Measurements from ENCODE around the gene WDR36.
"Not testable (repeated sequence)": the region's sequence is repeated elsewhere in the genome, so short reads cannot be mapped to it uniquely, and the experiment has no call there.

Gene WDR36

DNA sequence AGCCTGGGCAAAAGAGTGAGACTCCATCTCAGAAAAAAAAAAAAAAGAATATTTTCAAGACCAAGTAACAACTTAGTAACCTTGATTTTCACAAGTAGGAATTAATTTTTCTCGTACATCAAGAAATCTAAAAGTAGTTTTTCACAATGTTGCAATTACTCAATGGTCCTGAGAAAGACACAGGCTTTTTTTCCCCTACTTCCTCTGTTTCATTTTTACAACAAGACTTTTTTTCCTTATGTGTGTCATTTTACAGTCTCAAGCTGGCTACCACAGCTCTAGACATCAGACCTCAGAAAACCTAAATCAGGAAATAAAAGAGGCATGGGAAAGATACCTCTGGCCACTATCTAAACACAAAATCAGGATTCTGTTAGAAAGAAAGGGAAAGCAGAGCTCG, 45.9 kb downstream of the WDR36 start:
- no peak for DNase-seq

- DNase-seq, result not testable (repeated sequence)
These were observed 49.3 kb downstream of the WDR36 start for GRCh38 chr5:111141471-111141870.

- no peak for DNase-seq
These were observed 50.8 kb downstream of the WDR36 start for GRCh38 chr5:111142932-111143331.

DNA sequence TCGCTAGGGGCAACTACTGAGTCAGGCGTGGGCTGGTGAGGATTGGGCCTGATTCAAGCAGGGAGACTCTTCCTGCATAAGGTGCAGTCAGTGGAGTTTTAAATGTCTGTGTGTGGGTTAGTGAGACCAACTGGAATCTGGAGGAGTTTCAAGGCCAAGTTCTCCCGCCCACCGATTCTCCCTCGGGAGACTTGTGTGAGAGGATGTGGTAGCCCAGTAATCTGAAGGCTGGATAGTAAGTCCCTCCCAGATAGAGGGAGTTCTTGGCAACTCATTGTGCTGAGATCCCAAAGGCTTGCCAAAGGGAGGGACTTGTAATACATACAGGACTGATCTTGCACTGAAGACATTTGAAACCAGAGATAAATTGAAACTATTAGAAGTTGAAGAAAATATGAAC, 51.8 kb downstream of the WDR36 start:
- no peak for DNase-seq

DNA sequence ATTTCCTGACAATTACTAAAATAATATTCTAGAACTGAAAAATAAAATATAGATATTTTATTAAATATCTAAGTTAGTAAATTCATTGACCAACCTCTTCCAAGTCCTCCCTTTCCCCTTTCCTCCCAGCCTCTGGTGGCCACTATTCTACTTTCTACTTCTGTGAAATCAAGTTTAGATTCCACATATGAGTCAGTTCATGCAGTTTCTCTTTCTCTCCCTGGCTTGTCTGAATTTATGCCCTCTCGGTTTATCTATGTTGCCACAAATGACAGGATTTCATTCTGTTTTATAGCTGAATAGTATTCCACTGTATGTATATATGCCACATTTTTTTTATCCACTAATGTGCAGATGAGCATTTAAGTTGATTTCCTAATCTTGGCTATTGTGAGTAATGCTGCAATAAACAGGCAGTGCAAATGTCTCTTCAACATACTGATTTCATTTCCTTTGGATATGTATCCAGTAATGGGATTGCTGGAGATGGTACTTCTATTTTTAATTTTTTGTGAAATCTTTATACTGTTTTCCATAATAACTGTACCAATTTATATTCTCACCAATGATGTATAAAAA, 52.3 kb downstream of the WDR36 start:
- DNase-seq, result no peak

DNA sequence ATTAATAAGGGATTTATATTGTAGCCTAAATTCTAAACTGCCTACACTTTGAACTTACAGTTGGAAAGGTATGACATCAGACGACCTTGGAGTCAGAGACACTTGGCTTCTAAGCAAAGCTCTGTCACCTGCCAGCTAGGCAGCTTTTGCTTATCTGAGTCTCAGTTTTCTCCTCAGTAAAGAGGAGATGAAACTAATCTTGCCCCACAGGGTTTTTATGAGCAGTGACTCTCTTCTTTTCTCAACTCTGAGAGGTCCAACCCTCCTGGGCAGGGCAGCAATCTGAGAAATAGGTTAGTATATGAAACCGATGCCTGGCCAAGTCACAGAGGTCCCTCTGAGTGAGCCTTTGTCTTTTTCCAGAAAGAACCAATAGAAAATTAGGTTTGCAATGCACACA, 53.9 kb downstream of the WDR36 start:
- DNase-seq, result no peak

GRCh38 chr5:111147502-111147901, 55.4 kb downstream of the WDR36 start:
- DNase-seq, result no peak

DNA sequence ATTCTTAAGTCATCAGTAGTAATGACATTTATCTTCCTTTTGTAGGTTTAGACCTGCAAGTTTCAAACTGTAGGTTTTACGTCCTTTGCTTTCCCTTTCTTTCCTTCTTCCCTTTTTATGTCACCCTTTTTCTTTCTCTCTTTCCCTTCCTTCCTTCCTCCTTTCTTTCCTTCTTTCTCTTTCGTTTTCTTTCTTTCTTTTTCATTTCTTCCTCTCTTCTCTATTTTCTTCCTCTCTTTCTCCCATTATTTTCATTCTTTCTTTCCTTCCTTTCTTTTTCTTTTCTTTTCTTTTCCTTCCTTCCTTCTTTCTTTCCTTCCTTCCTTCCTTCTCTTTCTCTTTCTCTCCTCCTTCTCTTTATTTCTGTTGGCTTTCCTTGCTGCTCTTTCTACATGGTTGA, 59.9 kb downstream of the WDR36 start:
- no peak for DNase-seq

GRCh38 chr5:111153483-111153882, 61.3 kb downstream of the WDR36 start:
- no peak for DNase-seq

DNA sequence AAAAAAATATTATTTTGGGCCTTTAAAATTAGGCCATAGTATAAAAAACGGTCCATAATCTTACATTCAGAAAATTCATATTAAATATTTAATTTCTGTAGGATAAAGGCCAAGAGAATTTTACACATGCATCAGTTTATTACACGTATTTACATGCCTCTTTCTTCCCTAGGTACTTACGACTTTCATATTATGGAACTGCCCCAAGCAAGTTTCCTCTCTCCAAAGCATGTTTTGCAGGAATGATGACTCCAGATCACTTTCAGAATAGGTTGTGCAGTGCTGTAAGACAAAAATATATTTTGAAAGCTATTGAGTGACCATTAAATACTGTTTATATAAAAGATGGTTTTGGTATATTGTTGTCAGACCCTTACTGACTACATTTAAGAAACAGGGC, 61.8 kb downstream of the WDR36 start:
- DNase-seq, result no peak

- peak; percentile 21 to 50 for DNase-seq
These were observed 66.1 kb downstream of the WDR36 start for GRCh38 chr5:111158105-111158744.

- peak in 1 of 2 experiments; percentile 17 for DNase-seq
These were observed 67.7 kb downstream of the WDR36 start for GRCh38 chr5:111159845-111160244.

- no peak for DNase-seq
These were observed 70.9 kb downstream of the WDR36 start for GRCh38 chr5:111163000-111163399.

- DNase-seq, result no peak
These were observed 72.9 kb downstream of the WDR36 start for GRCh38 chr5:111165058-111165457.

GRCh38 chr5:111167551-111167950, 75.4 kb downstream of the WDR36 start:
- DNase-seq, result no peak

DNA sequence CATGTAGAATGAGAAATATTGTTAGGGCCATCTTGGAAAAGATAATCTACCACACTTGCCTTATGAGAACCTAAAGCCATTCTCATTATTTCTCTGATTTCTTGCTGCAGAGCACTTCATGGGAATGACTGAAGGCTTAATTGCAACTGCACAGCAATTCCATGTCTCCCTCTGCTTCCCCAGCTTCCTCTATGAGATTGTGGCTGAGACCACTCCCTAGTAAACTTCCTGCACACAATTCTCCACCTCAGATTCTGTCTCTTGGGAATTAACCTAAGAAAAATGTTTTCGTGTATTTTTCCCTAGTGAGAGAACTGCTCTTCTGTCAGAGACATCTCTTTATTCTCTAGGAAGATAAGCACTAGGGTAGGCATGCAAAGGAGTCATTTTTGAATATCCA, 76.5 kb downstream of the WDR36 start:
- DNase-seq, result no peak

- DNase-seq, result no peak
These were observed 77.1 kb downstream of the WDR36 start for GRCh38 chr5:111169269-111169668.

- no peak for DNase-seq
These were observed 78.1 kb downstream of the WDR36 start for GRCh38 chr5:111170279-111170678.

DNA sequence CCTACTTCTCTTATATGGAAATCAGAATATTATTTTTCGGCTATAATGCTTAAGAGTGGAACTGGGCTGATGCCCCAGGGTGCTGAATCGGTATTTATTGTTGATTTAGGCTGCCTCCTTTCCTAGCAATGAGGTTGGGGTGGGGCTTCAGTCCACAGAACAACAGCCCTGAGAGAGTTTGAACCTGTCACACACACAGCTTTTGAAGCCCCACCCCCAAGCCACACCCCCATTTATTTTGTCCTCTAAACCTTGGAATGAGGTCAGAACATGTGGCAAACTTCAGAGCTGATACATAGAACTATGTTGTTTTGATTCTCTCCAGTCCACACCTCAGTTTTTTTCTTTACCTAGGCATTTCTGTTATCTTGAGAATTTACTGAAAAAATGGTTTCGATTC, 80.4 kb downstream of the WDR36 start:
- no peak for DNase-seq

- DNase-seq, result no peak
These were observed 81.3 kb downstream of the WDR36 start for GRCh38 chr5:111173476-111173875.

All from SW 1271 (cell line).